Lung (tissue), 12 donors: Measurements from ENCODE around the gene CD2. TPM values are rescaled to one million over a fixed set of nuclear protein-coding genes. Genes with fewer than 3 reads are reported as not detected.

Experiments
- ATAC-seq: fragments of 200-7000 bp; cut with Tn5 transposase; one replicate; pipeline ENCODE4 v1.9.1; 2020; ENCODE audit warnings: moderate number of reproducible peaks; ENCODE audit not compliant: insufficient read depth, low FRiP score
- DNase-seq, 3 donors: peaks; one replicate each; pipeline ENCODE4 v3.0.0-alpha.2; 2013 to 2017
- H3K27ac ChIP-seq, 2 donors: one replicate each; pipeline ENCODE4 v1.5.1; 2013; ENCODE audit warnings: mild to moderate bottlenecking in 2 of 2, moderate library complexity in 2 of 2, control low read depth in 1 of 2, inconsistent platforms in 1 of 2, low read depth in 1 of 2, low read length in 1 of 2
- H3K27me3 ChIP-seq, 3 donors: one replicate each; pipeline ENCODE4 v1.5.1; 2013; ENCODE audit warnings: low read length in 2 of 3; ENCODE audit not compliant: control insufficient read depth in 3 of 3, insufficient read depth in 3 of 3
- H3K36me3 ChIP-seq, 4 donors: one replicate each; pipeline ENCODE4 v1.5.1; 2013; ENCODE audit warnings: low read length in 4 of 4, mild to moderate bottlenecking in 1 of 4, moderate library complexity in 1 of 4; ENCODE audit not compliant: control insufficient read depth in 4 of 4, insufficient read depth in 4 of 4
- H3K4me1 ChIP-seq, 5 donors: one replicate each; pipeline ENCODE4 v1.5.1; 2013; ENCODE audit warnings: low read length in 5 of 5, mild to moderate bottlenecking in 2 of 5, moderate library complexity in 1 of 5; ENCODE audit not compliant: control insufficient read depth in 5 of 5, insufficient read depth in 5 of 5
- H3K4me3 ChIP-seq: one replicate; pipeline ENCODE4 v1.5.1; 2013; ENCODE audit warnings: mild to moderate bottlenecking, control low read depth, moderate library complexity
- H3K9ac ChIP-seq, 2 donors: one replicate each; pipeline ENCODE4 v1.5.1; 2013; ENCODE audit warnings: low read length in 2 of 2, control low read depth in 1 of 2; ENCODE audit not compliant: insufficient read depth in 1 of 2
- H3K9me3 ChIP-seq, 4 donors: one replicate each; pipeline ENCODE4 v1.5.1; 2013; ENCODE audit warnings: low read length in 3 of 4, mild to moderate bottlenecking in 1 of 4, moderate library complexity in 1 of 4; ENCODE audit not compliant: control insufficient read depth in 4 of 4, insufficient read depth in 3 of 4
- CTCF ChIP-seq: IDR thresholded peaks from 2 replicates; pipeline ENCODE4 v1.5.1; 2012; ENCODE audit warnings: mild to moderate bottlenecking; ENCODE audit errors: control extremely low read depth, extremely low read depth
- WGBS, 2 donors: extraction: QIAGEN DNeasy Blood & Tissue Kit; methylation state at CpG; one replicate each; pipeline ENCODE4 v1.1.7; 2013; 5-methylcytosine and 5-hydroxymethylcytosine counted together
- polyA plus RNA-seq, 2 donors: library from polyadenylated mRNA; stranded (reverse); fragments of 200-250 nt; gene quantifications; one replicate each; pipeline ENCODE4 v1.2.1, GENCODE V29; 2013
- total RNA-seq, 2 donors: library from RNA; depleted of rRNA in 1 of 2; stranded (reverse); fragments of >200 nt in 1 of 2; gene quantifications; one replicate each; pipeline ENCODE4 v1.2.1, GENCODE V29; 2014 to 2021
- donor health status: control.
- donor health status: control.
- donor health status: Bipolar disorder and iron deficiency.
- donor health status: healthy.
- donor health status: DM: yes; HTN: yes; CAD: no.

CD2 gene
- total and polyA plus RNA-seq, 4 donors: 2.4 to 5.2 (median 4.9) TPM

DNA sequence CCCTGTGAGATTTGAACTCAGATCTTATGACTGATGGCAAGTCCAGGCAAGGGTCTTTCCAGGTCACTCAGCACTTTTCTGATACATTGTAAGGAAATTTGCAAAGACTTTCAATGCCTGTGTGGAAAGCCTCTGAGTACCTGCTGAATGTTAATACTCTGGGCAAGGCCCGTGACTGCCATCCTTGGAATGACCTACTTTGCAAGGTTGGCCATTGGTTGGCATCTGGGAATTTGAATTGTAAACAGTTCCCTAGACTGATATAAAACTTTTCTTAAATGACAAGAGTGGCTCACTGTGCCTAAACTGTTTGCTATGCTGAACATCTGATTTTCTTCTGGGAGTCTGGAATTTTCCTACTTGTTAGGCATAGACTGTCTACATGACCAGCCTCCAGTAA lies 57.1 kb downstream of the CD2 start:
- ATAC-seq: no peak
- peaks cover 0 to 5% (median 0%) of the 10 kb centered on the region in 4 donors for H3K9me3 ChIP-seq
- H3K27me3 ChIP-seq: no peaks in the 10 kb centered on the region
- H3K36me3 ChIP-seq: no peaks in the 10 kb centered on the region
- no peak for TF ChIP-seq CTCF
- WGBS, 2 donors: 94 to 100% methylated on average over 1 of the region's 1 CpG
- H3K4me1 ChIP-seq: no peaks in the 10 kb centered on the region
- H3K4me3 ChIP-seq: no peak overlapping the region
- no peak overlapping the region for H3K27ac ChIP-seq
- no peak overlapping the region for H3K9ac ChIP-seq
- no peak for DNase-seq

DNA sequence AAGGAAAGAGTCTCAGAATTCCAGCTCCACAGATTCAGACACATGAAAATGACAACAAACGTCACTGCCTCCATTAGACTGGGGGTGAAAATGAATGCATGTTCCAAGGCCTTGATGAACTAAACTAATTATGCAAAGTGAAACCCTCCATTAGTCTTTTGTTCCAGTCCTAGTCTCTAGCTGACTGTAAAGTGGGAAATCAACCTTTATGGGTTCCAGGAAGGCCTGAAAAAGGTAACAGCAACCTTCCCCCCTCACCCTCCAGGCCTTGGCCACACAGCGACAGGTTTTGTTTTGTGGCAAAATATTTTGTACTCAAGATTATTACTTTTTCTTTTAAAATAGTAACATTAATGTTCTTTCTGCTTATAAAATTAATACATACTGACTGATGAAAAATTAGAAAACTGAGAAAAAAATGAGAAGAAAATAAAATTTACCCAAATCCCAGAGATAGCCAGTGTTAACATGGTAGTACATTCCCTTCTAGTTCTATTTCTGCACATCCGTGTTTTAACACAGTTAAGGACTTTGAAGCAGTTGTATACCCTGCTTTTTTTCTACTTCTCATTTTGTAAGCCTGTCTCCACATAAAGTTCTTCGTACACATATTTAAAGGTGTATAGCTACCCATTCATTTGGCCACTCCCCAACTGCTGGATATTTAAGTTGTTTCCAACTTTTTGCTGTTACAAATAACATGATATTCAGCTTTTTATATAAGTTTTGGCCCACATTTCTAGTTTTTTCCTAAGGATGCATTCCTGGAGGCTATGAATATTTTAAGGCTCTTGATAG lies 60.9 kb downstream of the CD2 start:
- ATAC-seq (no peak), DNase-seq (no peak)
- Histone ChIP-seq H3K27me3 (no peaks in the 10 kb centered on the region), H3K9me3 (peaks cover 0 to 5% (median 0%) of the 10 kb centered on the region in 4 donors), H3K9ac (no peak overlapping the region), H3K27ac (no peak overlapping the region), H3K4me1 (no peaks in the 10 kb centered on the region), H3K36me3 (no peaks in the 10 kb centered on the region), H3K4me3 (no peak overlapping the region)
- TF ChIP-seq CTCF: no peak
- WGBS, 2 donors: 75 to 78% methylated on average over 4 of the region's 4 CpGs

- DNase-seq: peak in 2 of 3 donors; percentile 21 to 43
- Histone ChIP-seq H3K36me3 (no peaks in the 10 kb centered on the region), H3K27me3 (no peaks in the 10 kb centered on the region), H3K4me3 (no peak overlapping the region), H3K4me1 (no peaks in the 10 kb centered on the region), H3K27ac (no peak overlapping the region), H3K9me3 (peaks cover 0 to under 1% (median 0%) of the 10 kb centered on the region in 4 donors), H3K9ac (no peak overlapping the region)
- TF ChIP-seq CTCF: peak; percentile 28
- peak; percentile 34 for ATAC-seq
- 30 to 32% methylated on average over 2 of the region's 2 CpGs for WGBS, 2 donors
Measured at GRCh38 chr1:116817582-116818064, 63.4 kb downstream of the CD2 start.

Other genes starting within 250 kb of the CD2 start
- gene CD58, start 183.4 kb upstream of the CD2 start, total RNA-seq: 10 to 100 TPM; 27.5 TPM
- 10 to 100 TPM; 29.9 to 52.1 TPM for gene CD58, start 183.4 kb upstream of the CD2 start, polyA plus RNA-seq
- gene IGSF3, start 86.7 kb upstream of the CD2 start, total RNA-seq: 10 to 100 TPM; 16.7 to 48.5 TPM
- 1 to 10 TPM; 6.3 to 9.9 TPM for gene IGSF3, start 86.7 kb upstream of the CD2 start, polyA plus RNA-seq
- gene PTGFRN, start 155.5 kb downstream of the CD2 start, total RNA-seq: 10 to 100 TPM; 29.2 to 51.7 TPM
- gene PTGFRN, start 155.5 kb downstream of the CD2 start, polyA plus RNA-seq: 10 to 100 TPM in 1 of 2 donors, 1 to 10 TPM in 1; 8.0 to 20.6 TPM
- 1 to 10 TPM; 2.2 to 6.7 TPM for gene CD101, start 247.3 kb downstream of the CD2 start, total RNA-seq
- gene CD101, start 247.3 kb downstream of the CD2 start, polyA plus RNA-seq: 10 to 100 TPM in 1 of 2 donors, 1 to 10 TPM in 1; 2.0 to 17.8 TPM